Natural killer cell treated with Interleukin-12 subunit alpha and Interleukin-12 subunit beta and Interleukin-15 and Interleukin-18, amount 100 ng/mL, for 72 hours (primary cell): ENCODE data around the gene MANBA. TPM values are rescaled to one million over a fixed set of nuclear protein-coding genes. Genes with fewer than 3 reads are reported as not detected.

ENCODE experiments used
- ATAC-seq, 2 donors: fragments of 150-1000 bp; cut with Tn5 transposase in 1 of 2; sonication (Bioruptor Pico), chemical (Tn5 transposase) in 1 of 2; 2 replicates each; pipeline ENCODE4 v1.10.0; 2021
- DNase-seq: peaks from one replicate; pipeline ENCODE4 v3.0.0; 2022; ENCODE audit warnings: low spot score
- H3K27ac Mint-ChIP-seq, 2 donors: 1 replicate in 1 of 2; 2 replicates in 1 of 2; pipeline ENCODE4 v1.8.0; 2022; ENCODE audit warnings: mixed read lengths in 2 of 2, mild to moderate bottlenecking in 1 of 2, moderate library complexity in 1 of 2
- H3K27me3 Mint-ChIP-seq, 2 donors: 1 replicate in 1 of 2; 2 replicates in 1 of 2; pipeline ENCODE4 v1.8.0; 2022; ENCODE audit warnings: mixed read lengths in 2 of 2
- H3K36me3 Mint-ChIP-seq: one replicate; pipeline ENCODE4 v1.8.0; 2022; ENCODE audit warnings: mixed read lengths
- H3K4me1 Mint-ChIP-seq, 2 donors: 1 replicate in 1 of 2; 2 replicates in 1 of 2; pipeline ENCODE4 v1.8.0; 2022; ENCODE audit warnings: low read depth in 2 of 2, mixed read lengths in 2 of 2, mild to moderate bottlenecking in 1 of 2
- H3K4me3 Mint-ChIP-seq: one replicate; pipeline ENCODE4 v1.8.0; 2022; ENCODE audit warnings: mixed read lengths
- H3K9me3 Mint-ChIP-seq: 2 replicates; pipeline ENCODE4 v1.8.0; 2022; ENCODE audit warnings: mixed read lengths
- total RNA-seq, 2 donors: library from RNA; stranded (reverse); gene quantifications; one replicate each; pipeline ENCODE4 v1.2.3, GENCODE V29; 2022

MANBA gene
- total RNA-seq, 2 donors from 2014 or later, result 14.7 to 15.5 TPM

DNA sequence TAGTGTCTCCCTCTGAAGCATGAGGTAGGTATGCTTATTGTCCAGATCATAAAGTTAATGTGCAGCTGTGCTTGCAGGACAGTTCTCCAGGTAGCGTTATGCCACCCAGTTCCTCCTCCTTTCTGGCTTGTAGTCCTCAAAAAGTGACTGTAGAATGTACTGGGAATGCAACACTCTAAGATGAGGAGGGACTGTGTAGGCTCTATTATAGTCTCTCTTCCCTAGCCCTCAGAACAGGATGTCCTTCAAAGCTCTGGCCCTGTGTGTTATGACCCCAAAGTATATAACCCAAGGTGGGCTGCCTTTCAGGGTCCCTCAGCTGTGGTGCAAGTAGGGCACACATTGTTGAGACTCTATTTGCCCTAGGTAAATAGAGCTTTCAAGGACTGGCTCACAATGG lies 20.8 kb upstream of the MANBA start:
- no peak overlapping the region for H3K27ac Mint-ChIP-seq
- peaks cover 0 to 5% of the 10 kb centered on the region in 2 donors for H3K4me1 Mint-ChIP-seq
- ATAC-seq, result peak in 1 of 2 donors; percentile 48
- no peak for DNase-seq
- no peak overlapping the region for H3K4me3 Mint-ChIP-seq
- H3K27me3 Mint-ChIP-seq, result peaks cover 0 to 11% of the 10 kb centered on the region in 2 donors
- no peaks in the 10 kb centered on the region for H3K36me3 Mint-ChIP-seq
- no peaks in the 10 kb centered on the region for H3K9me3 Mint-ChIP-seq

DNA sequence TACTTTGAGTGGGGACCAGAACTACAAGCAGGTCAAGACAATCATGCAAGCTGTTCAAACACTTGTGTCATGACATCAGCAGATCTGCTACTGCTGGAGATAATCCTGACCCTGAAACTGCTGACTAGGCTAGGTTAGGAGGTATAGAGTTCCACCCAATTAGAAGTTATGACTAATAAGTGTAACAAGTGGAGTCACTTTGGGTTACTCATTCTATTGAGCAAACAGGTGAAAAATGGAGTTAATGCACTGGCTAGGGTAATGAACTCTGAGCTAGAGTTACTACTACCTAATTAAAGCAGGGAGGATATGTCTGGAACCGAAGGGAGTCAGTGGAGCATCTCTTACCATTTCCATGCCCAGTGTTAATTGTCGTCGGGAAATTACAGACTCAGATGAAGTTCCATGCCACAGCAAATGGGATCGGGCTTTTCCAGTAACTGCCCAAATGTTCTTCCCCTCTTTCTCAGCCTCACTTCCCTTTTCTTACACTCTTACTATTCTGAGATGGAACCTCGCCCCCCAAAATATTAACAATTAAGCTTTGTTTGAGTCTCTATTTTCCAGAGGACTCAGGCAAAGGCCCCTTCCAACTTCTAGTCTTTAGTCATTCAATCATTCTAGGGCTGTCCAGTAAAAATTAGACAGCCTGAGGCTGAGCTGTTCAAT lies 19.8 kb upstream of the MANBA start:
- no peak overlapping the region for H3K27ac Mint-ChIP-seq
- peak; percentile 21 to 56 for ATAC-seq
- H3K4me1 Mint-ChIP-seq, result peaks cover 0 to 2% of the 10 kb centered on the region in 2 donors
- H3K36me3 Mint-ChIP-seq, result no peaks in the 10 kb centered on the region
- H3K27me3 Mint-ChIP-seq, result peaks cover 0 to 13% of the 10 kb centered on the region in 2 donors
- no peaks in the 10 kb centered on the region for H3K9me3 Mint-ChIP-seq
- H3K4me3 Mint-ChIP-seq, result no peak overlapping the region
- DNase-seq, result no peak

DNA sequence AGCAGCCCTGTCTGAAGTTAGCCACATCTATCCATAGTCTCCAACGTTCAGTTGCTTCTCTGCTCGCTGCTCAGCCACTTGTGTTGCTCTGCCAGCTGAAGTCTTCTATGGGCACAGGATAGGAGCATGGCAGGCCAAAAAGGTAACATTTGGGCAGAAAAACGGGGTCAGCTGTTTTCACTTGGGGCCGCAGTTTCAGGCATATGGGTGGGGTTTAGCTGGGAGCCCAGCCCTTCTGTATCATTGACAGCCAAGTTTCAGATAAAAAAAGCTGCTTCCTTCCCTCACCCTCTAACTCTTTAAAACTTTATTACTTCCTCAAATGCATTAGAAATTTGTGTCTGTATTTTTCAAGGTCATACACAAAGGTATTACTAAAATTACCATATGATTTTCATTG lies 18.4 kb upstream of the MANBA start:
- H3K27ac Mint-ChIP-seq, result no peak overlapping the region
- DNase-seq, result no peak
- H3K9me3 Mint-ChIP-seq, result no peaks in the 10 kb centered on the region

DNA sequence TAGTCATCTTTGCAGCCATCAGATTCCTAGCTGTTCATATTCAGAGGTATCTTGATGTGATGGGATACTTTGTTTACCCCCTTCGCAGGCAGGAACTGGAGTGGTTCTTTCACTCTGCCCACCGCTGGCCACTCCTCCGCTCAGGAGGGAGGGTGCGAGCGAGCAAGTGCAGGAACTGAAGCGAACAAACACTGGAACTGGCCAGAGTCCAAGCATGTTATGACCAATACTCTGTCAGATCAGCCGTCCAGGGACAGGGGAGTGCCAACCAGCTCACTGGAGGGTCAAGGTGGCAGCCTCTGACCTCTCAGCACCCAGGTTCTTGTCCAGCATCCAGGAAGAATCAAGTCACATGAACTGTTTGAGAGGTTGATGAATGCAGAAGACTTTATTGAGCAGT lies 18.0 kb upstream of the MANBA start:
- ATAC-seq (peak in 1 of 2 donors; percentile 33), DNase-seq (no peak)
- peaks cover 0 to 15% of the 10 kb centered on the region in 2 donors for H3K27me3 Mint-ChIP-seq
- no peaks in the 10 kb centered on the region for H3K36me3 Mint-ChIP-seq
- H3K9me3 Mint-ChIP-seq, result no peaks in the 10 kb centered on the region
- H3K4me1 Mint-ChIP-seq, result peaks cover 0 to 2% of the 10 kb centered on the region in 2 donors
- H3K4me3 Mint-ChIP-seq, result no peak overlapping the region
- no peak overlapping the region for H3K27ac Mint-ChIP-seq

More for the DNA sequence above, 18.4 kb upstream of the MANBA start:
- ATAC-seq, result no peak
- Mint-ChIP-seq H3K36me3 (no peaks in the 10 kb centered on the region), H3K27me3 (peaks cover 0 to 15% of the 10 kb centered on the region in 2 donors), H3K4me1 (peaks cover 0 to 2% of the 10 kb centered on the region in 2 donors), H3K4me3 (no peak overlapping the region)

DNA sequence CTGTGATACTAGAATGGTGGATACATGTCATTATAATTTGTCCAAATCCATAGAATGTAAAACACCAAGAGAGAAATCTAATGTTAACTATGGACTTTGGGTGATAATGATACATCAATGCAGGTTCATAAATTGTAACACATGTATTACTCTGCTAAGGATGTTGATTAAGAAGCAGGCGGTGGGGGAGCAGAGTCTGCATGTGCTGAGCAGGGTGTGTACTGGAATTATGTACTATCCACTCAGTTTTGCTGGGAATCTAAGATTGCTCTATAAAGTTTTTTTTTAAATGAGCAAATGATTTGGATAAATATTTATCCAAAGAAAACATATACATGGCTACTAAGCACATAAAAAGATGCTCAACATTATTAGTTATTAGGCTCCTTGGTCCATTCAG lies 15.0 kb upstream of the MANBA start:
- Mint-ChIP-seq H3K27me3 (peaks cover 0 to 15% of the 10 kb centered on the region in 2 donors), H3K27ac (no peak overlapping the region), H3K36me3 (no peaks in the 10 kb centered on the region), H3K4me1 (peaks cover 0 to 2% of the 10 kb centered on the region in 2 donors), H3K4me3 (no peak overlapping the region), H3K9me3 (no peaks in the 10 kb centered on the region)
- ATAC-seq (no peak), DNase-seq (no peak)

DNA sequence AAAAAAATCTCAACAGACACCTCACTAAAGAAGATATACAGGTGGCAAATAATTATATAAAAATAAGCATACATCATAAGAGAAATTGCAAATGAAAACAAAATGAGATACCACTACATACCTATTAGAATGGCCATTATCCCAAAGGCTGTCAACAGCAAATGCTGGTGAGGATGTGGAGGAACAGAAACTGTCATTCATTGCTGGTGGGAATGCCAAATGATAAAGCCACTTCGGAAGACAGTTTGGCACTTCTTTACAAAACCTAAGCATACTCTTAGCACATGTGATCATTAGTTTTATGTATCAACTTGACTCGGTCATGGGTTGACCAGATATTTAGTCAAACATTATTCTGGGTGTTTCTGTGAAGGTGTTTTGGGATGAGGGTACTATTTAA lies 13.5 kb upstream of the MANBA start:
- H3K4me1 Mint-ChIP-seq, result peaks cover 0 to 2% of the 10 kb centered on the region in 2 donors
- H3K27me3 Mint-ChIP-seq, result peaks cover 0 to 11% of the 10 kb centered on the region in 2 donors
- H3K27ac Mint-ChIP-seq, result no peak overlapping the region
- DNase-seq (no peak), ATAC-seq (no peak)
- no peaks in the 10 kb centered on the region for H3K36me3 Mint-ChIP-seq
- H3K9me3 Mint-ChIP-seq, result no peaks in the 10 kb centered on the region
- H3K4me3 Mint-ChIP-seq, result no peak overlapping the region

DNA sequence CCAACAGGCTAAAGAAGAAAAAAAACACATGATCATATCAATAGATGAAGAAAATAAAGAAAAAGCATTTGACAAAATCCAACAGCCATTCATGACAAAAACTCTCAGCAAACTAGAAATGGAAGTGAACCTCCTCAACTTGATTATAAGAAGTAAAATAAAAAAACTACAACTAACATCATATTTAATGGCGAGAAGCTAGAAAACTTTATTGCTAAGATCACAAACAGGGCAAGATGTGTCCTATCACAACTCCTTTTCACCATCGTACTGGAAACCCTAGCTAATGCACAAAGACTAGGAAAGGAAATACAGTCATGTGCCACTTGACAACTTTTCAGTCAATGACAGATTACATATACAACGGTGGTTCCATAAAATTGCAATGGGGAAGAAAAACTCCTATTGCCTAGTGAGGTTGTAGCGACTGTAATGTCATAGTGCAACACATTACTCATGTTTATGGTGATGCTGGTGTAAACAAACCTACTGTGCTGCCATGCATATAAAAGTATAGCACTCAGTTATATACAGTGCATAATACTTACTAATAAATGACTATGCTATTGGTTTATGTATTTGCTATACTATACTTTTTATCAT lies 12.1 kb upstream of the MANBA start:
- DNase-seq, result no peak
- no peaks in the 10 kb centered on the region for H3K36me3 Mint-ChIP-seq

DNA sequence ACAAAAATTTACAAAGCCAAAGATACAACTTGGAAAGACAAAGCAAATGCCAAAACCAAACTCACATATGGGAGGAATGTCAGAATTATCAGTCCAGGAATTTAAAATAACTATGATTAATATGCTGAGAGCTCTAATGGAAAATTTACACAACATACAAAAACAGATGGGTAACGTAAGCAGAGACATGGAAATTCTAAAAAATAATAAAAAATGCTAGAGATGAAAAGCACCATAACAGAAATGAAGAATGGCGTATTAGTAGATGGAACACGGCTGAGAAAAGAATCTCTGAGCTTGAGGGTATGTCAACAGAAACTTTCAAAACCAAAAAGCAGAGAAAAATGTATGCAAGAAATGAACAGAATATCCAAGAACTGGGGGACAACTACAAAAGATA lies 4.1 kb upstream of the MANBA start:
- DNase-seq, result no peak
- peaks cover 14% of the 10 kb centered on the region in 2 donors for H3K4me1 Mint-ChIP-seq
- ATAC-seq, result no peak
- no peak overlapping the region for H3K27ac Mint-ChIP-seq
- no peaks in the 10 kb centered on the region for H3K36me3 Mint-ChIP-seq
- H3K9me3 Mint-ChIP-seq, result no peaks in the 10 kb centered on the region
- peaks cover 0 to 3% of the 10 kb centered on the region in 2 donors for H3K27me3 Mint-ChIP-seq
- no peak overlapping the region for H3K4me3 Mint-ChIP-seq

More for the DNA sequence above, 12.1 kb upstream of the MANBA start:
- Mint-ChIP-seq H3K9me3 (no peaks in the 10 kb centered on the region), H3K27ac (no peak overlapping the region), H3K4me1 (no peaks in the 10 kb centered on the region), H3K4me3 (no peak overlapping the region), H3K27me3 (peaks cover 0 to 10% of the 10 kb centered on the region in 2 donors)
- no peak for ATAC-seq

DNA sequence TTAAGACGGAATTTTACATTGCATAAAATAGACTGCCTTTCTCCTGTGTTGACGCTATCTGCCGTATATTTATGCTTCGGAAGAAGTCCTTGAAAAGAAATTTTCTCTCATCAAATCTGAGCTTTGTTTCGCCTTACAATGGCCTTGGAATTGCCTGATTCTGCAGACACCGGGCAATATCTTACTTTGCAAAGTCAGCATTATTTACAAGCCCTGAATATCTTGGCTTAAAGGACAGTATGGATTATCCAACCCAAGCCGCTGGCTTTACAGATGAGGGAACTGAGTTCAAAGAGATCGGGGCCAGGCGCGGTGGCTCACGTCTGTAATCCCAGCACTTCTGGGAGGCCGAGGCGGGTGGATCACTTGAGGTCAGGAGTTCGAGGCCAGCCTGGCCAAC lies 1.1 kb upstream of the MANBA start:
- peaks cover 28 to 37% of the 10 kb centered on the region in 2 donors for H3K4me1 Mint-ChIP-seq
- H3K36me3 Mint-ChIP-seq, result no peaks in the 10 kb centered on the region
- DNase-seq (no peak), ATAC-seq (no peak)
- no peak overlapping the region for H3K27ac Mint-ChIP-seq
- no peaks in the 10 kb centered on the region for H3K27me3 Mint-ChIP-seq
- peak overlapping the region; percentile 94 for H3K4me3 Mint-ChIP-seq
- H3K9me3 Mint-ChIP-seq, result no peaks in the 10 kb centered on the region

DNA sequence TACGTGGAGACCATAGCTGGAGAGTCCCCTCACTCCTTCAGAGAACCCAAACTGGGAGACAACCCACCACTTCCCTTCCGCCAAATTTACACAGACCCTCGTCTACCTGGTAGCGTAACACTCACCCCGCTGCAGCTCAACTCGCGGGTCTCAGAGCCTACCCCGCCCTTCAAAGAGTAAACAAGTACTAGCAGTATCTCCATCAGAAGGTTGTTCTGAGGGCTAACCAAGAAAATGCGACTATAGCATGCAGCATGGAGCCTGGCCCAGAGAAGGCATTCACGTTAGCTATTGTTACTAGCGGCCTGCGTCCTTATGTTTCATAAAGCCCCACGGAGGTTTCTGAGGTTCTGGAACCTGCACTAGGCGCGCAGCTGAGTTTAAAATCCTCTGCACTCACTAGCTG lies 531 bp upstream of the MANBA start:
- no peak for DNase-seq
- no peak for ATAC-seq

DNA sequence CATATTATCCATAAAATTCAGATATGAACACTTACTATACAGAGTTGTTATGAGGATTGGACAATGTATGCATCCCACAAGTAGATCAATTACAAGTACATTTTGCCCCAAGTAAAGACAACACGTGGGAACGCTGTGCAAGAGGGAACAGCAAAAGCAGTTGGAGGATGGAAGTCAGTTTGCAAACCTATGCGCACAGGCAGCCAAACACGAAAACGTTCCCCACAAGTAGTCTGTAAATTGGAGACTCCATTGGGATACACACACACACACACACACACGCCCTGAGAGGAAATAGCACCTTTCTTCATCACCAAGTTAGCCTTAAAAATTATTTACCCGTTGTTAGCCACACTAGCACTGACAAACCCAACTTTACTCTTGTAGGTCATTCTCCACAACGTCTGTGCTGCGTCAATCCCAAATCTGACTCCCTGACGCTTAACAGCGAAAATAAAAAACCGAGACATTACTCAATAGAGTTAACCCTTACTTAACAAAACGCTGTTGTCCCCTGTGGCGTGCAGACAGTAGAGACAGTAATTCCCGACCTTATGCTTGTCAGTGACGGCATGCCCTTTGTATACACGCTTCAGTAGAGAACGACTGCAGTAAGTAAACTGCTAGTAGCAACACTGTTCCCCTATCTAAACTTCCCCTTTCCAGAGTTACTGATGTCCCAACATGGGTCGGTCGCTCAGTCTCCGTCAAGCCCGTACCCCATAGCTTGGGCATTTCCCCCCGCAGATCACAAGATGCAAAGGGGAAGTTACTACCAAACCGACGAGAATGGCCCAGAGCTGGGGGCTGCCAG lies 730 bp downstream of the MANBA start:
- ATAC-seq (peak; percentile 53 to 76), DNase-seq (peak; percentile 66)
- Mint-ChIP-seq H3K36me3 (no peaks in the 10 kb centered on the region), H3K4me3 (peak overlapping the region; percentile 94), H3K9me3 (peaks cover under 1% of the 10 kb centered on the region), H3K4me1 (peaks cover 32 to 37% of the 10 kb centered on the region in 2 donors), H3K27ac (peak overlapping the region; percentile 82 to 90), H3K27me3 (no peaks in the 10 kb centered on the region)

More for the DNA sequence above, 531 bp upstream of the MANBA start:
- peaks cover 29 to 37% of the 10 kb centered on the region in 2 donors for H3K4me1 Mint-ChIP-seq
- H3K27ac Mint-ChIP-seq, result no peak overlapping the region
- no peaks in the 10 kb centered on the region for H3K36me3 Mint-ChIP-seq
- no peaks in the 10 kb centered on the region for H3K27me3 Mint-ChIP-seq
- peak overlapping the region; percentile 94 for H3K4me3 Mint-ChIP-seq
- H3K9me3 Mint-ChIP-seq, result no peaks in the 10 kb centered on the region

DNA sequence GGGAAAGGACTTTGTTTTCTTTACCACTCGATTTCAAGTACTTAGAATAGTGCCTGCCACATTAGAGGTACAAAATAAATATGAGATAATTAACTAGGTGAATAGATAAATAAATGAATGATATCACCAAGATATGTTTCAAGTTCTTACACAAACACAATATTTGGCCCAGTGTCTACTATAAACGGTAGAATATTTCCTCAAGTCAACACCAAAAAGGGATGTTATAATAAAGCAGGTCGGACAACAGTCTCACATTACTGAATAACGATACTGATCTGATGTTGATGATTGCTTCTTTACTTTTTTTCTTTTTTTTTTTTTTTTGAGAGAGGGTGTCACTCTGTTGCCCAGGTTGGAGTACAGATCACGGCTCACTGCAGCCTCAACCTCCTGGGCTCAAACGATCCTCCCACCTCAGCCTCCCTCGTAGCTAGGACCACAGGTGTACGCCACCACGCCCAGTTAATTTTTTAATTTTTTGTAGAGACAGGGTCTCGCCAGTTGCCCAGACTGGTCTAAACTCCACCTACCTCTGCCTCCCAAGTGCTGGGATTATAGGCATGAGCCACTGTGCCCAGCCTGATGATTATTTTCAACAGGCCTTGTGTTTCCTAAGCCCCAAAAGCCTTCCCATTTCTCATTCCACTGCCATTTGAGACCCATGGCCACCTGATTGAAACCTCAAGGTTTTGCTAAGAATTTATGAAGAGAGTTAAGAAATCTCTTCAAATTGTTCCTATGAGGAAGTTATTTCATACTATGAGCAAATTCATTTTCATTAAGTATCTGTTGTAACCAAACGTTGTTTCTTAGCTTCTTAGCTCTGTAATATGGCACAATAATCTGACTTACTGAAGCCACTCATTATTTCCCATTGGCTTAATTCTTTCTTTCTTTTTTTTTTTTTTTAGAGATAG lies 2.3 kb downstream of the MANBA start:
- DNase-seq, result no peak
- no peaks in the 10 kb centered on the region for H3K27me3 Mint-ChIP-seq
- H3K36me3 Mint-ChIP-seq, result no peaks in the 10 kb centered on the region
- H3K4me1 Mint-ChIP-seq, result peaks cover 32 to 37% of the 10 kb centered on the region in 2 donors
- peak overlapping the region; percentile 94 for H3K4me3 Mint-ChIP-seq
- peaks cover 3% of the 10 kb centered on the region for H3K9me3 Mint-ChIP-seq
- peak overlapping the region in 1 of 2 donors; percentile 90 for H3K27ac Mint-ChIP-seq
- no peak for ATAC-seq

DNA sequence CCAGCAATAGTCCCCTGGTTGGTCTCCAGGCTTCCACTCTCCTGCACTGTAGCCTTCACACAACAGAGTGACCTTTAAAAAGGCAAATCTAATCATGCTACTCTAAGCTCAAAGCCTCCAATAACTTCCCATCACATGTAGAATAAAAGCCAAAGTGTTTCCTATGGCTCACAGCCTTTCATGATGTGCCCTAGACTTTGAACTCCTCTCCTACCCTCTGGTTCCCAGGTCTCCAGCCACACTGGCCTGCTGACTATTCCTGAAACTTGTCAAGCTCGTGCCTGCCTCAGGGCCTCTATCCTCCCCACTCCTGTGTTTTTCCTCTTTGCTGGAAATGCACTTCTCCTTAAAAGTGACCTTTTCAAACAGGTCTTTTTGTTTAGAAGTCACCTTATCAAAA lies 3.1 kb downstream of the MANBA start:
- H3K4me1 Mint-ChIP-seq, result peaks cover 32 to 37% of the 10 kb centered on the region in 2 donors
- H3K36me3 Mint-ChIP-seq, result no peaks in the 10 kb centered on the region
- H3K4me3 Mint-ChIP-seq, result no peak overlapping the region
- no peak overlapping the region for H3K27ac Mint-ChIP-seq
- DNase-seq (no peak), ATAC-seq (no peak)
- no peaks in the 10 kb centered on the region for H3K27me3 Mint-ChIP-seq
- peaks cover 3% of the 10 kb centered on the region for H3K9me3 Mint-ChIP-seq
